ENCODE data around the gene PRDM5. TPM values are rescaled to one million over a fixed set of nuclear protein-coding genes. Genes with fewer than 3 reads are reported as not detected.

The PRDM5 gene
- polyA plus RNA-seq, 1 donor from 2014 or later = 1.6 TPM

GRCh38 chr4:120857312-120857711 is 65.2 kb downstream of the PRDM5 start:
- no peak overlapping the region for H2AFZ ChIP-seq (ENCODE audit: low read depth, low read length)
- no peak overlapping the region for H3K27ac ChIP-seq (ENCODE audit: low read length)
- no peaks in the 10 kb centered on the region for H3K9me2 ChIP-seq (ENCODE audit: insufficient read depth, low read length)
- H3K9ac ChIP-seq (ENCODE audit: low read length) = no peak overlapping the region
- TF ChIP-seq RAD21 (conservative IDR thresholded peaks at IDR 0.05) (no peak), EZH2 (IDR thresholded peaks at IDR 0.05; ENCODE audit: borderline replicate concordance, insufficient read depth, low read length, poor library complexity, severe bottlenecking) (no peak), POLR2AphosphoS5 (IDR thresholded peaks at IDR 0.05) (no peak), TAF1 (IDR thresholded peaks at IDR 0.05; ENCODE audit: low read depth) (no peak), SMC3 (conservative IDR thresholded peaks at IDR 0.05; ENCODE audit: poor library complexity) (no peak), EP300 (conservative IDR thresholded peaks at IDR 0.05; ENCODE audit: poor library complexity, severe bottlenecking) (no peak), MXI1 (conservative IDR thresholded peaks at IDR 0.05; ENCODE audit: poor library complexity, severe bottlenecking) (no peak)
- TF ChIP-seq, protein P1, sequence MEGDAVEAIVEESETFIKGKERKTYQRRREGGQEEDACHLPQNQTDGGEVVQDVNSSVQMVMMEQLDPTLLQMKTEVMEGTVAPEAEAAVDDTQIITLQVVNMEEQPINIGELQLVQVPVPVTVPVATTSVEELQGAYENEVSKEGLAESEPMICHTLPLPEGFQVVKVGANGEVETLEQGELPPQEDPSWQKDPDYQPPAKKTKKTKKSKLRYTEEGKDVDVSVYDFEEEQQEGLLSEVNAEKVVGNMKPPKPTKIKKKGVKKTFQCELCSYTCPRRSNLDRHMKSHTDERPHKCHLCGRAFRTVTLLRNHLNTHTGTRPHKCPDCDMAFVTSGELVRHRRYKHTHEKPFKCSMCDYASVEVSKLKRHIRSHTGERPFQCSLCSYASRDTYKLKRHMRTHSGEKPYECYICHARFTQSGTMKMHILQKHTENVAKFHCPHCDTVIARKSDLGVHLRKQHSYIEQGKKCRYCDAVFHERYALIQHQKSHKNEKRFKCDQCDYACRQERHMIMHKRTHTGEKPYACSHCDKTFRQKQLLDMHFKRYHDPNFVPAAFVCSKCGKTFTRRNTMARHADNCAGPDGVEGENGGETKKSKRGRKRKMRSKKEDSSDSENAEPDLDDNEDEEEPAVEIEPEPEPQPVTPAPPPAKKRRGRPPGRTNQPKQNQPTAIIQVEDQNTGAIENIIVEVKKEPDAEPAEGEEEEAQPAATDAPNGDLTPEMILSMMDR (IDR thresholded peaks at IDR 0.05; ENCODE audit: poor library complexity, severe bottlenecking) = no peak
- TF ChIP-seq, protein P2, sequence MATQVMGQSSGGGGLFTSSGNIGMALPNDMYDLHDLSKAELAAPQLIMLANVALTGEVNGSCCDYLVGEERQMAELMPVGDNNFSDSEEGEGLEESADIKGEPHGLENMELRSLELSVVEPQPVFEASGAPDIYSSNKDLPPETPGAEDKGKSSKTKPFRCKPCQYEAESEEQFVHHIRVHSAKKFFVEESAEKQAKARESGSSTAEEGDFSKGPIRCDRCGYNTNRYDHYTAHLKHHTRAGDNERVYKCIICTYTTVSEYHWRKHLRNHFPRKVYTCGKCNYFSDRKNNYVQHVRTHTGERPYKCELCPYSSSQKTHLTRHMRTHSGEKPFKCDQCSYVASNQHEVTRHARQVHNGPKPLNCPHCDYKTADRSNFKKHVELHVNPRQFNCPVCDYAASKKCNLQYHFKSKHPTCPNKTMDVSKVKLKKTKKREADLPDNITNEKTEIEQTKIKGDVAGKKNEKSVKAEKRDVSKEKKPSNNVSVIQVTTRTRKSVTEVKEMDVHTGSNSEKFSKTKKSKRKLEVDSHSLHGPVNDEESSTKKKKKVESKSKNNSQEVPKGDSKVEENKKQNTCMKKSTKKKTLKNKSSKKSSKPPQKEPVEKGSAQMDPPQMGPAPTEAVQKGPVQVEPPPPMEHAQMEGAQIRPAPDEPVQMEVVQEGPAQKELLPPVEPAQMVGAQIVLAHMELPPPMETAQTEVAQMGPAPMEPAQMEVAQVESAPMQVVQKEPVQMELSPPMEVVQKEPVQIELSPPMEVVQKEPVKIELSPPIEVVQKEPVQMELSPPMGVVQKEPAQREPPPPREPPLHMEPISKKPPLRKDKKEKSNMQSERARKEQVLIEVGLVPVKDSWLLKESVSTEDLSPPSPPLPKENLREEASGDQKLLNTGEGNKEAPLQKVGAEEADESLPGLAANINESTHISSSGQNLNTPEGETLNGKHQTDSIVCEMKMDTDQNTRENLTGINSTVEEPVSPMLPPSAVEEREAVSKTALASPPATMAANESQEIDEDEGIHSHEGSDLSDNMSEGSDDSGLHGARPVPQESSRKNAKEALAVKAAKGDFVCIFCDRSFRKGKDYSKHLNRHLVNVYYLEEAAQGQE (IDR thresholded peaks at IDR 0.05; ENCODE audit: borderline replicate concordance) = no peak
- H3K27me3 ChIP-seq (ENCODE audit: insufficient read depth, low read depth, low read length) = no peaks in the 10 kb centered on the region
- H3K9me3 ChIP-seq (ENCODE audit: low read length) = no peaks in the 10 kb centered on the region
- no peaks in the 10 kb centered on the region for H4K20me1 ChIP-seq (ENCODE audit: insufficient read depth)
- H3K4me2 ChIP-seq (ENCODE audit: low read length) = no peak overlapping the region
- H3K4me3 ChIP-seq (ENCODE audit: low read length) = no peak overlapping the region
- H3F3A ChIP-seq (ENCODE audit: insufficient read depth, low read length, poor library complexity, severe bottlenecking) = no peaks in the 10 kb centered on the region
- no peaks in the 10 kb centered on the region for H3K79me2 ChIP-seq (replicated peaks; ENCODE audit: insufficient read depth, low read length)
- no peaks in the 10 kb centered on the region for H3K36me3 ChIP-seq (ENCODE audit: insufficient read depth, low read length)

- Histone ChIP-seq H3K27me3 (ENCODE audit: insufficient read depth, low read depth, low read length) (no peaks in the 10 kb centered on the region), H2AFZ (ENCODE audit: low read depth, low read length) (no peak overlapping the region), H3K79me2 (replicated peaks; ENCODE audit: insufficient read depth, low read length) (no peaks in the 10 kb centered on the region), H3F3A (ENCODE audit: insufficient read depth, low read length, poor library complexity, severe bottlenecking) (no peaks in the 10 kb centered on the region), H3K9me3 (ENCODE audit: low read length) (no peaks in the 10 kb centered on the region), H3K27ac (ENCODE audit: low read length) (no peak overlapping the region), H3K36me3 (ENCODE audit: insufficient read depth, low read length) (no peaks in the 10 kb centered on the region), H3K9me2 (ENCODE audit: insufficient read depth, low read length) (no peaks in the 10 kb centered on the region), H4K20me1 (ENCODE audit: insufficient read depth) (no peaks in the 10 kb centered on the region), H3K9ac (ENCODE audit: low read length) (no peak overlapping the region), H3K4me2 (ENCODE audit: low read length) (no peak overlapping the region), H3K4me3 (ENCODE audit: low read length) (no peak overlapping the region)
- TF ChIP-seq EP300 (conservative IDR thresholded peaks at IDR 0.05; ENCODE audit: poor library complexity, severe bottlenecking) = no peak
- TF ChIP-seq, protein P2 (IDR thresholded peaks at IDR 0.05; ENCODE audit: borderline replicate concordance) = no peak
- TF ChIP-seq MXI1 (conservative IDR thresholded peaks at IDR 0.05; ENCODE audit: poor library complexity, severe bottlenecking) = no peak
- no peak for TF ChIP-seq POLR2AphosphoS5 (IDR thresholded peaks at IDR 0.05)
- TF ChIP-seq EZH2 (IDR thresholded peaks at IDR 0.05; ENCODE audit: borderline replicate concordance, insufficient read depth, low read length, poor library complexity, severe bottlenecking) = no peak
- no peak for TF ChIP-seq SMC3 (conservative IDR thresholded peaks at IDR 0.05; ENCODE audit: poor library complexity)
- no peak for TF ChIP-seq TAF1 (IDR thresholded peaks at IDR 0.05; ENCODE audit: low read depth)
- TF ChIP-seq, protein P1 (IDR thresholded peaks at IDR 0.05; ENCODE audit: poor library complexity, severe bottlenecking) = no peak
- TF ChIP-seq RAD21 (conservative IDR thresholded peaks at IDR 0.05) = no peak
These were observed 66.2 kb downstream of the PRDM5 start for GRCh38 chr4:120856294-120856693.
